Gastrocnemius medialis (tissue), 4 donors: ENCODE results near the gene SLC39A3. TPM values are rescaled to one million over a fixed set of nuclear protein-coding genes. Genes with fewer than 3 reads are reported as not detected.

ENCODE experiments used
- ATAC-seq, 2 donors: fragments of 150-250 bp; one replicate each; pipeline ENCODE4 v1.9.1; 2016
- DNase-seq, 2 donors: peaks; one replicate each; pipeline ENCODE4 v3.0.0-alpha.2; 2019
- H3K27ac ChIP-seq, 4 donors: fragments of 200-600 bp; sonication (generic); 1 replicate in 1 of 4; 2 replicates in 3 of 4; pipeline ENCODE4 v1.5.1; 2016 to 2018; ENCODE audit warnings: mild to moderate bottlenecking in 2 of 4, moderate library complexity in 1 of 4
- H3K27me3 ChIP-seq, 3 donors: fragments of 200-600 bp; sonication (generic) in 2 of 3; 1 replicate in 1 of 3; 2 replicates in 2 of 3; pipeline versions ENCODE4 v1.5.1 to v1.6.0; 2016 to 2019; ENCODE audit warnings: mild to moderate bottlenecking in 1 of 3, moderate library complexity in 1 of 3
- H3K36me3 ChIP-seq, 2 donors: fragments of 200-600 bp; sonication (generic) in 1 of 2; one replicate each; pipeline ENCODE4 v1.5.1; 2017 to 2018
- H3K4me1 ChIP-seq, 2 donors: fragments of 200-600 bp; sonication (generic) in 1 of 2; one replicate each; pipeline ENCODE4 v1.5.1; 2016 to 2017; ENCODE audit warnings: mild to moderate bottlenecking in 2 of 2
- H3K4me3 ChIP-seq, 4 donors: fragments of 200-600 bp; sonication (generic) in 3 of 4; 1 replicate in 1 of 4; 2 replicates in 3 of 4; pipeline ENCODE4 v1.5.1; 2016 to 2019; ENCODE audit warnings: mild to moderate bottlenecking in 2 of 4
- H3K9me3 ChIP-seq, 3 donors: fragments of 200-600 bp; sonication (generic) in 2 of 3; 1 replicate in 1 of 3; 2 replicates in 2 of 3; pipeline ENCODE4 v1.5.1; 2016 to 2019
- POLR2A ChIP-seq, 2 donors: fragments of 450-650 bp; IDR thresholded peaks; one replicate each; pipeline ENCODE4 v1.6.1; 2017; ENCODE audit warnings: antibody characterized with exemption in 2 of 2, mild to moderate bottlenecking in 2 of 2, moderate library complexity in 2 of 2
- in situ Hi-C, 4 donors: fragments of 200-750 bp; cut with MboI; loops; one replicate each; pipeline versions ENCODE4 v1.15.0 to v1.8.0; 2017; ENCODE audit warnings: low sequenced_read_pairs in 4 of 4
- intact Hi-C: fragments of 100-400 bp; cut with DNase I; formaldehyde crosslinking; loops from one replicate; pipeline ENCODE4 v1.15.1; 2023; ENCODE audit warnings: low total_unique reads
- total RNA-seq, 4 donors: library from RNA; depleted of rRNA; stranded (reverse); fragments of >200 nt; gene quantifications; one replicate each; pipeline versions ENCODE4 v1.1.0 to v1.2.3, GENCODE V29; 2016
- TF ChIP-seq, protein P1 (sequence below), 5 experiments: fragments of 450-650 bp in 3 of 5; fragments of 200-600 bp in 2 of 5; sonication (generic) in 2 of 5; IDR thresholded peaks in 4 of 5; conservative IDR thresholded peaks in 1 of 5; 1 replicate in 4 of 5; 2 replicates in 1 of 5; pipeline ENCODE4 v1.5.1; 2016 to 2019; ENCODE audit warnings: antibody characterized with exemption in 5 of 5, mild to moderate bottlenecking in 3 of 5, moderate library complexity in 3 of 5

Gene SLC39A3
- total RNA-seq, 4 donors from 2014 or later: 23.1 to 60.9 (median 27.1) TPM

DNA sequence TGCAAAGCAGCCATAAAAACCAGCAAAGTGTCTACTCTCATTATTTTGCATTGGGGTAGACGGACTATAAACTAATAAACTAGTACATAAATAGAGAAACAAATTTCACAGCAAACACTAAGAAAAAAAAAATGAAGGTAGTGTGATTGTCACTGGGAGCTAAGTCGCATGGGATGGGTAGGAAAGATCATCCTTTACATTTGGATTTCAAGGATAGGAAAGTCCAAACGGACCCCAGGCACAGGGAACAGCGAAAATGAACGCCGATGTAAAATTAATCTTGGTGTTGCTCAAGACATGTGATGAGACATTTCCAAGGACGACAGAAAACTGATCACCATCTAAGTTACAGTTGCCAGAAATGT lies 43.9 kb upstream of the SLC39A3 start:
- in situ Hi-C loops: no loop called here
- ATAC-seq (no peak), DNase-seq (no peak)
- Histone ChIP-seq H3K27ac (peak overlapping the region; percentile 86 to 96 (median 93)), H3K4me1 (peaks cover 55 to 59% of the 10 kb centered on the region in 2 donors), H3K36me3 (no peaks in the 10 kb centered on the region), H3K4me3 (peak overlapping the region in 3 of 4 donors; percentile 32 to 97 (median 66)), H3K27me3 (no peaks in the 10 kb centered on the region), H3K9me3 (no peaks in the 10 kb centered on the region)
- intact Hi-C loops: no loop called here
- TF ChIP-seq, protein P1, sequence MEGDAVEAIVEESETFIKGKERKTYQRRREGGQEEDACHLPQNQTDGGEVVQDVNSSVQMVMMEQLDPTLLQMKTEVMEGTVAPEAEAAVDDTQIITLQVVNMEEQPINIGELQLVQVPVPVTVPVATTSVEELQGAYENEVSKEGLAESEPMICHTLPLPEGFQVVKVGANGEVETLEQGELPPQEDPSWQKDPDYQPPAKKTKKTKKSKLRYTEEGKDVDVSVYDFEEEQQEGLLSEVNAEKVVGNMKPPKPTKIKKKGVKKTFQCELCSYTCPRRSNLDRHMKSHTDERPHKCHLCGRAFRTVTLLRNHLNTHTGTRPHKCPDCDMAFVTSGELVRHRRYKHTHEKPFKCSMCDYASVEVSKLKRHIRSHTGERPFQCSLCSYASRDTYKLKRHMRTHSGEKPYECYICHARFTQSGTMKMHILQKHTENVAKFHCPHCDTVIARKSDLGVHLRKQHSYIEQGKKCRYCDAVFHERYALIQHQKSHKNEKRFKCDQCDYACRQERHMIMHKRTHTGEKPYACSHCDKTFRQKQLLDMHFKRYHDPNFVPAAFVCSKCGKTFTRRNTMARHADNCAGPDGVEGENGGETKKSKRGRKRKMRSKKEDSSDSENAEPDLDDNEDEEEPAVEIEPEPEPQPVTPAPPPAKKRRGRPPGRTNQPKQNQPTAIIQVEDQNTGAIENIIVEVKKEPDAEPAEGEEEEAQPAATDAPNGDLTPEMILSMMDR (IDR thresholded peaks at IDR 0.05 in 4 of 5, conservative IDR thresholded peaks at IDR 0.05 in 1 of 5): no peak

DNA sequence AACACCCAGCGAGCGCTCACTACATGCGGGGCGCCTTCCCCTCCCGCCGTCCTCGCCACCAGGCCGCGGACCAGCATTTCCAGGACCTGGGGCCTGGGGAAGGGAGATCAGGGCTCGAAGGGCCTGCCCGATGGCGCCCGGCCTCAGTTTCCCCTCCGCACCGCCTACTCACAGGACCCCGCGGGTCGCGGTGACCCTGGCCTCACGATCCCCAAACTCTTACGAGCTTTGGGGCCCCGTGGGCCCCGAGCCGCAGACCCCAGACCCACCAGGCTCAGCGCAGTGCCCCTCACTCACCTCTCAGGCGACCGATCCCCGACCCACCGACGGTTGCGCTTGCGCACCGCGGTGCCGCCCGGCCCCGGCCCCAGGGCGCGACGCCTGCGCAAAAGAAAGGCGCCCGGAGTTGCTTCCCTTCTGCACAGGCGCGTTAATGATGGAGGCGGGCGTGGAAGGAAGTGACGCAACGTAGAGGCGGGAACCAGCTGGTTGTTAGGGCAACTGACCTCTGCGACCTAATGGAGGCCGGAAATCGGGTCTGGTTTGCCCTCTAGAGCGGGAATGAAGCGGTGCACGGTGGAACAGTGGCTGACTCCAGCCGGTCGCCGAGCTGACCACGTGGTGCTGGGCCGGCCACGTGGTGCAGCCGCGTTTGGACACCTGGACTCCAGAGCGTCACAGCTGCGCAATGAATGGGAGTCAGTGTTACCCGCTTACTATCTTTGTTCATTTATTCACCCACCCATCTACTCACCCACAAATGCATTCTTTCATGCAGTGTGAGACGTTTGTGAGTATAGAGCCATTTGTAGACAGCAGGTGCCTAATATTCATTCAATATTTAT lies 43.3 kb upstream of the SLC39A3 start, which contains the start of gene SGTA:
SGTA (minus strand) TSS at position 338 of the 845 bp plus-strand sequence. CDS start 14,205 bp downstream, outside the sequence.
- Histone ChIP-seq H3K4me3 (peak within 1 kb of the TSS; percentile 66 to 97 (median 90)), H3K4me1 (peaks cover 61 to 64% of the 10 kb centered on the region in 2 donors), H3K27ac (peak within 1 kb of the TSS; percentile 86 to 96 (median 93)), H3K27me3 (no peaks in the 10 kb centered on the region), H3K36me3 (no peaks in the 10 kb centered on the region), H3K9me3 (no peaks in the 10 kb centered on the region)
- intact Hi-C loops (no loop called here), in situ Hi-C loops (no loop called here)
- TF ChIP-seq, protein P1 (IDR thresholded peaks at IDR 0.05 in 4 of 5, conservative IDR thresholded peaks at IDR 0.05 in 1 of 5): peak; percentile 42 to 55 (median 47)
- peak; percentile 88 to 95 for TF ChIP-seq POLR2A (IDR thresholded peaks at IDR 0.05)
- peak; percentile 97 to 98 for ATAC-seq
- DNase-seq: peak; percentile 99

DNA sequence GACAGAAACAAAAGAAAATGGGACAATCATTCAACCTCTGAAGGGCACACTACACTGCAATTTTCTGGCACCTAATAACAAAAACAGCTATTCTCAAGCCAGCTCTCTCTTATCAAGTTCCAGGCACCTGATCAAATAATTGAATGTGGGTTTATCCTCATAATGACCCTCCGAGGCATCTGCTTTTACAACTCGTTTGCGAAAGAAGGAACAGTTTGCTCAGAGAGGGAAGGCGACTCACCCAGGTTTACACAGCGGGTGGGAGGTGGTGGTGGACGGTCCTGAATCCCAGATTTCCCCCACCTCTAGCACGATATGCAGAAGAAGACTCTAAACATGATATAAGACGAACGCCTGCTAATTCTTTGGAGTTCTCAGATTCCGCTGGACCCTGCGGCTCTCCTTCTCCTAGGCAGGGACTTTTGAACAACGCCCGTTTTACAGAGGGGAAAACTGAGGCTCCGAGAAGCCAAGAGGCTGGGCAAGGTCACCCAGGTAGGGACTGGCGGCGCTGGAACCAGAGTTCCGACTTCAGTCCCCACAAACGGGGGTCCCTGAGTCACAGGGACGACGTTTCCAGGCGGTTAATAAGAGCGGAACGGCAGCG lies 42.6 kb upstream of the SLC39A3 start:
- no peak for ATAC-seq
- peak overlapping the region; percentile 86 to 96 (median 93) for H3K27ac ChIP-seq

DNA sequence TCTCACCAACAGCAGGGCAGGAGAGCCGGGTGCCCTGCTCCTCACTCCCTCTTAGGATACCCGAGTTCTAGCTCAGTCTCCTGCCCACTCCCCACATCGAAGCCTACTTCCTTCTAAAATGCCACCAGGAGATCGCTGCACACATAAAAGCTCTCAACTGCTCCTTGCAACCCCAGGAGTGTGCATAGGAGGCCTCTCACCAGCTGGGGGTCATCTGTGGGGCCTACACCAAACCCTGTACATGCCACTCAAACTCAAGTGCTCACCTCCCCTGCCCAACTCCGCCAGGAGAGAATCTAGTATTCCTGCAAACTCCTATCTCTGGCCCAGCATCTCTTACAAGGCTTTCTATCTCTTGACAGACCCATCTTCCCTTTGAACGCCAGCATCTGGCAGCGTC lies 40.5 kb upstream of the SLC39A3 start:
- no peaks in the 10 kb centered on the region for H3K27me3 ChIP-seq
- TF ChIP-seq, protein P1 (IDR thresholded peaks at IDR 0.05 in 4 of 5, conservative IDR thresholded peaks at IDR 0.05 in 1 of 5): no peak
- TF ChIP-seq POLR2A (IDR thresholded peaks at IDR 0.05): no peak
- H3K9me3 ChIP-seq: no peaks in the 10 kb centered on the region
- peaks cover 61 to 72% of the 10 kb centered on the region in 2 donors for H3K4me1 ChIP-seq
- no peak overlapping the region for H3K27ac ChIP-seq
- intact Hi-C loops (no loop called here), in situ Hi-C loops (no loop called here)
- DNase-seq: no peak
- H3K36me3 ChIP-seq: no peaks in the 10 kb centered on the region
- no peak overlapping the region for H3K4me3 ChIP-seq
- no peak for ATAC-seq

More for the DNA sequence above, 42.6 kb upstream of the SLC39A3 start:
- H3K36me3 ChIP-seq: no peaks in the 10 kb centered on the region
- H3K4me1 ChIP-seq: peaks cover 64 to 68% of the 10 kb centered on the region in 2 donors
- no peak for DNase-seq
- no peak for TF ChIP-seq POLR2A (IDR thresholded peaks at IDR 0.05)
- TF ChIP-seq, protein P1 (IDR thresholded peaks at IDR 0.05 in 4 of 5, conservative IDR thresholded peaks at IDR 0.05 in 1 of 5): no peak
- intact Hi-C loops: no loop called here
- peak overlapping the region; percentile 66 to 97 (median 90) for H3K4me3 ChIP-seq
- no peaks in the 10 kb centered on the region for H3K27me3 ChIP-seq
- in situ Hi-C loops: no loop called here
- no peaks in the 10 kb centered on the region for H3K9me3 ChIP-seq
